H9 (cell line): ENCODE measurements around the gene TCF20. TPM values are rescaled to one million over a fixed set of nuclear protein-coding genes. Genes with fewer than 3 reads are reported as not detected.

Experiments
- DNase-seq: peaks from one replicate; pipeline ENCODE4 v3.0.0-alpha.2; 2017
- H2AFZ ChIP-seq: one replicate; pipeline ENCODE4 v1.6.1; 2013; ENCODE audit warnings: mild to moderate bottlenecking, low read length, control low read depth, moderate library complexity
- H2AK5ac ChIP-seq: 2 replicates; pipeline ENCODE4 v1.6.1; 2013; ENCODE audit warnings: low read length, control low read depth, mixed read lengths; ENCODE audit not compliant: insufficient read length
- H2BK120ac ChIP-seq: one replicate; pipeline ENCODE4 v1.6.1; 2013; ENCODE audit warnings: low read depth, mild to moderate bottlenecking, low read length, control low read depth, inconsistent platforms; ENCODE audit not compliant: poor library complexity, severe bottlenecking
- H2BK12ac ChIP-seq: 2 replicates; pipeline ENCODE4 v1.6.1; 2013; ENCODE audit warnings: low read length, control low read depth, mixed read lengths, low read depth; ENCODE audit not compliant: insufficient read length
- H2BK15ac ChIP-seq: 2 replicates; pipeline ENCODE4 v1.6.1; 2013; ENCODE audit warnings: low read depth, low read length, control low read depth
- H2BK20ac ChIP-seq: one replicate; pipeline ENCODE4 v1.6.1; 2013; ENCODE audit warnings: low read depth, mild to moderate bottlenecking, low read length, control low read depth, inconsistent platforms; ENCODE audit not compliant: poor library complexity, severe bottlenecking
- H2BK5ac ChIP-seq: 2 replicates; pipeline ENCODE4 v1.6.1; 2013; ENCODE audit warnings: low read length, control low read depth, mixed read lengths; ENCODE audit not compliant: insufficient read length
- H3K14ac ChIP-seq: 2 replicates; pipeline ENCODE4 v1.6.1; 2013; ENCODE audit warnings: low read length, control low read depth; ENCODE audit not compliant: insufficient read depth
- H3K18ac ChIP-seq: 2 replicates; pipeline ENCODE4 v1.6.1; 2013; ENCODE audit warnings: low read depth, mild to moderate bottlenecking, mixed read lengths, low read length, control low read depth; ENCODE audit not compliant: insufficient read length
- H3K23ac ChIP-seq: 2 replicates; pipeline ENCODE4 v1.6.1; 2013; ENCODE audit warnings: low read length, control low read depth, mixed read lengths, low read depth; ENCODE audit not compliant: insufficient read length
- H3K23me2 ChIP-seq: 2 replicates; pipeline ENCODE4 v1.6.1; 2013; ENCODE audit warnings: low read depth, mild to moderate bottlenecking, mixed read lengths, low read length, control low read depth; ENCODE audit not compliant: insufficient read length, poor library complexity, severe bottlenecking
- H3K27ac ChIP-seq: 2 replicates; pipeline ENCODE4 v1.5.1; 2013; ENCODE audit warnings: low read length, control low read depth, mixed read lengths, low read depth; ENCODE audit not compliant: insufficient read length
- H3K27me3 ChIP-seq: 2 replicates; pipeline ENCODE4 v1.6.1; 2013; ENCODE audit warnings: low read length, control low read depth, inconsistent platforms; ENCODE audit not compliant: insufficient read depth
- H3K4ac ChIP-seq: 2 replicates; pipeline ENCODE4 v1.6.1; 2013; ENCODE audit warnings: low read depth, mild to moderate bottlenecking, control low read depth, inconsistent platforms, low read length, moderate library complexity
- H3K4me1 ChIP-seq: 2 replicates; pipeline ENCODE4 v1.6.1; 2013; ENCODE audit warnings: low read length, control low read depth, inconsistent platforms; ENCODE audit not compliant: insufficient read depth
- H3K4me2 ChIP-seq: 2 replicates; pipeline ENCODE4 v1.6.1; 2013; ENCODE audit warnings: low read length, control low read depth, mixed read lengths; ENCODE audit not compliant: insufficient read length, insufficient read depth
- H3K56ac ChIP-seq: 2 replicates; pipeline ENCODE4 v1.6.1; 2013; ENCODE audit warnings: low read depth, mild to moderate bottlenecking, mixed read lengths, low read length, control low read depth; ENCODE audit not compliant: insufficient read length
- H3K79me1 ChIP-seq: 2 replicates; pipeline ENCODE4 v1.6.1; 2013; ENCODE audit warnings: low read depth, mild to moderate bottlenecking, moderate library complexity, low read length, control low read depth, inconsistent platforms; ENCODE audit not compliant: insufficient read depth, poor library complexity, severe bottlenecking
- H3K79me2 ChIP-seq: 2 replicates; pipeline ENCODE4 v1.6.1; 2013; ENCODE audit warnings: low read length, control low read depth, inconsistent platforms; ENCODE audit not compliant: insufficient read depth
- H3K9ac ChIP-seq: 2 replicates; pipeline ENCODE4 v1.6.1; 2013; ENCODE audit warnings: low read length, control low read depth, mixed read lengths; ENCODE audit not compliant: insufficient read length; ENCODE audit errors: extremely low read depth
- H3K9me3 ChIP-seq: one replicate; pipeline ENCODE4 v1.6.1; 2013; ENCODE audit warnings: low read depth, low read length, inconsistent platforms; ENCODE audit not compliant: control insufficient read depth
- H3T11ph ChIP-seq: one replicate; pipeline ENCODE4 v1.6.1; 2013; ENCODE audit warnings: mild to moderate bottlenecking, low read length, control low read depth, inconsistent platforms
- H4K20me1 ChIP-seq: one replicate; pipeline ENCODE4 v1.6.1; 2013; ENCODE audit not compliant: control insufficient read depth, insufficient read length, insufficient read depth
- H4K5ac ChIP-seq: 2 replicates; pipeline ENCODE4 v1.6.1; 2013; ENCODE audit warnings: low read depth, mild to moderate bottlenecking, mixed read lengths, low read length, control low read depth; ENCODE audit not compliant: insufficient read length
- H4K8ac ChIP-seq: replicated peaks from 2 replicates; pipeline ENCODE4 v1.6.1; 2013; ENCODE audit warnings: low read length, control low read depth, mixed read lengths, low read depth; ENCODE audit not compliant: insufficient read length
- H4K91ac ChIP-seq: 2 replicates; pipeline ENCODE4 v1.6.1; 2013; ENCODE audit warnings: low read depth, mild to moderate bottlenecking, moderate library complexity, mixed read lengths, low read length, control low read depth; ENCODE audit not compliant: insufficient read length
- H3K27ac Mint-ChIP-seq, 3 experiments: 2 replicates in 2 of 3; 3 replicates in 1 of 3; pipeline ENCODE4 v1.8.0; 2020 to 2021; ENCODE audit warnings: mixed read lengths in 3 of 3, mild to moderate bottlenecking in 1 of 3, moderate library complexity in 1 of 3
- H3K27me3 Mint-ChIP-seq: 2 replicates; pipeline ENCODE4 v1.8.0; 2021; ENCODE audit warnings: low read depth, mild to moderate bottlenecking, moderate library complexity, mixed read lengths
- H3K36me3 Mint-ChIP-seq, 3 experiments: 2 replicates in 2 of 3; 3 replicates in 1 of 3; pipeline ENCODE4 v1.8.0; 2020 to 2021; ENCODE audit warnings: low read depth in 3 of 3, mixed read lengths in 3 of 3; ENCODE audit not compliant: insufficient read depth in 1 of 3
- H3K4me1 Mint-ChIP-seq, 2 experiments: 2 replicates each; pipeline ENCODE4 v1.8.0; 2020; ENCODE audit warnings: mixed read lengths in 2 of 2
- H3K4me3 Mint-ChIP-seq, 2 experiments: 2 replicates in 1 of 2; 3 replicates in 1 of 2; pipeline ENCODE4 v1.8.0; 2020 to 2021; ENCODE audit warnings: mild to moderate bottlenecking in 2 of 2, mixed read lengths in 2 of 2, moderate library complexity in 1 of 2
- H3K9me3 Mint-ChIP-seq, 2 experiments: 2 replicates in 1 of 2; 3 replicates in 1 of 2; pipeline ENCODE4 v1.8.0; 2020; ENCODE audit warnings: mild to moderate bottlenecking in 2 of 2, mixed read lengths in 2 of 2, moderate library complexity in 1 of 2
- CTCF ChIP-seq: fragments of 200-600 bp; sonication (generic); conservative IDR thresholded peaks from 3 replicates; pipeline ENCODE4 v1.8.0; 2021; ENCODE audit warnings: antibody characterized with exemption, mild to moderate bottlenecking
- WGBS: extraction: QIAGEN DNeasy Blood & Tissue Kit; methylation state at CpG from one replicate; pipeline ENCODE4 v1.1.7; 2013; ENCODE audit warnings: missing lambda C conversion rate, low lambda C conversion rate, mixed read lengths; ENCODE audit not compliant: insufficient read length; ENCODE audit errors: extremely low coverage; 5-methylcytosine and 5-hydroxymethylcytosine counted together
- total RNA-seq: library from RNA; stranded (reverse); gene quantifications from 2 replicates; pipeline ENCODE4 v1.2.1, GENCODE V29; 2021

TCF20 gene
- total RNA-seq, 1 experiment from 2014 or later: 75.6 TPM

GRCh38 chr22:42277232-42277753 lies 6.8 kb upstream of the TCF20 start:
- no peak overlapping the region for H2BK12ac ChIP-seq
- no peaks in the 10 kb centered on the region; the same call in 1 of the 2 replicates for H3K27me3 ChIP-seq
- H2AFZ ChIP-seq: no peak overlapping the region
- no peaks in the 10 kb centered on the region for H4K20me1 ChIP-seq
- H3K27ac ChIP-seq: no peak overlapping the region
- no peak overlapping the region for H3T11ph ChIP-seq
- no peak for DNase-seq
- no peak overlapping the region for H2BK5ac ChIP-seq
- no peak overlapping the region for H4K5ac ChIP-seq
- H3K9ac ChIP-seq: no peak overlapping the region
- WGBS: no CpG with 5 or more reads among the region's 4 CpGs
- no peak overlapping the region for H4K91ac ChIP-seq
- H3K79me1 ChIP-seq: no peaks in the 10 kb centered on the region
- no peak overlapping the region for H3K4ac ChIP-seq
- no peak overlapping the region for H2BK120ac ChIP-seq
- no peak overlapping the region for H4K8ac ChIP-seq
- peaks cover 47 to 54% of the 10 kb centered on the region in 2 experiments for H3K4me1 Mint-ChIP-seq
- no peak overlapping the region; a peak in 1 of 5 replicates for H3K4me3 Mint-ChIP-seq
- no peaks in the 10 kb centered on the region; the same call in 1 of the 2 replicates for H3K79me2 ChIP-seq
- no peak overlapping the region for H2BK20ac ChIP-seq
- no peak overlapping the region for H2AK5ac ChIP-seq
- peaks cover 3% of the 10 kb centered on the region; the same call in 1 of the 2 replicates for H3K4me1 ChIP-seq
- H3K23ac ChIP-seq: no peak overlapping the region
- no peak overlapping the region for H3K18ac ChIP-seq
- no peak overlapping the region for H2BK15ac ChIP-seq
- no peaks in the 10 kb centered on the region for H3K9me3 ChIP-seq
- H3K4me2 ChIP-seq: no peak overlapping the region
- no peaks in the 10 kb centered on the region for H3K23me2 ChIP-seq
- H3K56ac ChIP-seq: no peak overlapping the region
- no peak for TF ChIP-seq CTCF
- H3K27ac Mint-ChIP-seq: no peak overlapping the region
- peaks cover 5 to 8% (median 5%) of the 10 kb centered on the region in 3 experiments; a peak in 6 of 7 replicates for H3K36me3 Mint-ChIP-seq
- H3K9me3 Mint-ChIP-seq: no peaks in the 10 kb centered on the region; a peak in 1 of 5 replicates
- H3K27me3 Mint-ChIP-seq: peaks cover 81% of the 10 kb centered on the region
- H3K14ac ChIP-seq: no peak overlapping the region; the same call in 1 of the 2 replicates
